HL-60 (cell line): ENCODE results near the gene PPP1R2C.

ENCODE experiments used
- DNase-seq, 2 experiments: peaks; one replicate each; pipeline ENCODE4 v3.0.0-alpha.2; 2010 to 2020; ENCODE audit warnings: low read depth in 1 of 2, low spot score in 1 of 2
- H3K27ac ChIP-seq: fragments of 250-450 bp; sonication (Bioruptor Pico); replicated peaks from 2 replicates; pipeline ENCODE4 v1.5.1; 2020; ENCODE audit warnings: mild to moderate bottlenecking, moderate library complexity
- H3K27me3 ChIP-seq: fragments of 250-450 bp; sonication (Bioruptor Pico); 2 replicates; pipeline ENCODE4 v1.5.1; 2021; ENCODE audit warnings: mild to moderate bottlenecking, moderate library complexity; ENCODE audit not compliant: insufficient read depth, poor library complexity, severe bottlenecking
- H3K4me3 ChIP-seq: replicated peaks from 2 replicates; pipeline ENCODE4 v1.5.1; 2011; ENCODE audit warnings: mild to moderate bottlenecking, control low read depth, low read length; ENCODE audit not compliant: insufficient read depth
- GABPA ChIP-seq: IDR thresholded peaks from 2 replicates; pipeline ENCODE4 v1.6.1; 2012; ENCODE audit warnings: low read depth
- POLR2AphosphoS5 ChIP-seq: IDR thresholded peaks from 2 replicates; pipeline ENCODE4 v1.6.1; 2012; ENCODE audit warnings: low read depth
- SPI1 ChIP-seq: IDR thresholded peaks from 2 replicates; pipeline ENCODE4 v1.6.1; 2012; ENCODE audit warnings: low read depth, mild to moderate bottlenecking, borderline replicate concordance
- TF ChIP-seq, protein P1 (sequence below): IDR thresholded peaks from 2 replicates; pipeline ENCODE4 v1.6.1; 2012; ENCODE audit warnings: low read depth; ENCODE audit not compliant: insufficient replicate concordance
- TF ChIP-seq, protein P2 (sequence below): IDR thresholded peaks from one replicate; pipeline ENCODE4 v1.5.1; 2011; ENCODE audit warnings: low read length, control low read depth, inconsistent platforms; ENCODE audit not compliant: insufficient read depth

Gene PPP1R2C

DNA sequence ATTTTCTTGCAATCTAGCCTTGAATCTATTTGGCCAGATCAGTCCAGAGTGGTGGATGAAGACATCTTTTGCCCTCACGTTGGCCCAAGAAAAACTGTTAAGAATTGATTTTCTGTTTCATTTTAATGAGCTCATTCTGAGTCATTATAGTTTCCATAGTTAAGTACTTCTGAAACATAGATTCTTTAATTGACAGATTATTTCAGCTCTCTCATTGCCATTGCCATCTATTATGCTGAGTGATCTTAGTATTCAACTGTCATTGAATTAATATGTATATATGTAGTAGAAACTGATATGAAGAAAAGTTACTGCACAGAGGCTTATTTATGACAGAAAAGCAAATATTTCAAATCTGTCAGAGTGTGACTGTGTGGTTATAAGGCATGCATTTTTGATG, 45.5 kb upstream of the PPP1R2C start:
- Histone ChIP-seq H3K27me3 (no peaks in the 10 kb centered on the region), H3K27ac (no peak overlapping the region), H3K4me3 (no peak overlapping the region)
- DNase-seq, result no peak
- no peak for TF ChIP-seq POLR2AphosphoS5

DNA sequence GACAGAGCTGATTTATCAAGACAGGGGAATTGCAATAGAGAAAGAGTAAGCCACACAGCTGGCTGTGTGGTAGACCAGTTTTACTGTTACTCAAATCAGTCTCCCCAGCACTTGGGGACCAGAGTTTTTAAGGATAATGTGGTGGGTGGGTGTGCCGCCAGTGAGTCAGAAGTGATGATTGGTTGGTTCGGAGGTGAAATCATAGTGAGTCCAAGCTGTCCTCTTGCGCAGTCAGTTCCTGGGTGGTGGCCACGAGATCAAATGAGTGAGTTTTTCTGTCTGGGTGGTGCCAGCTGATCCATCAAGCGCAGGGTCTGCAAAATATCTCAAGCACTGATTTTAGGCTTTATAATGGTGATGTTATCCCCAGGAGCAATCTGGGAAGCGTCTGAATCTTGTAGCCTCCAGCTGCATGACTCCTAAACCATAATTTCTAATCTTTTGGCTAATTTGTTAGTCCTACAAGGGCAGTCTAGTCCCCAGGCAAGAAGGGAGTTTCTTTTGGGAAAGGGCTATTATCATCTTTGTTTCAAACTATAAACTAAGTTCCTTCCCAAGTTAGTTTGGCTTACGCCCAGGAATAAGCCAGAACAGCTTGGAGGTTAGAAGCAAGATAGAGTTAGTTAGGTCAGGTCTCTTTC, 44.0 kb upstream of the PPP1R2C start:
- TF ChIP-seq, protein P1, sequence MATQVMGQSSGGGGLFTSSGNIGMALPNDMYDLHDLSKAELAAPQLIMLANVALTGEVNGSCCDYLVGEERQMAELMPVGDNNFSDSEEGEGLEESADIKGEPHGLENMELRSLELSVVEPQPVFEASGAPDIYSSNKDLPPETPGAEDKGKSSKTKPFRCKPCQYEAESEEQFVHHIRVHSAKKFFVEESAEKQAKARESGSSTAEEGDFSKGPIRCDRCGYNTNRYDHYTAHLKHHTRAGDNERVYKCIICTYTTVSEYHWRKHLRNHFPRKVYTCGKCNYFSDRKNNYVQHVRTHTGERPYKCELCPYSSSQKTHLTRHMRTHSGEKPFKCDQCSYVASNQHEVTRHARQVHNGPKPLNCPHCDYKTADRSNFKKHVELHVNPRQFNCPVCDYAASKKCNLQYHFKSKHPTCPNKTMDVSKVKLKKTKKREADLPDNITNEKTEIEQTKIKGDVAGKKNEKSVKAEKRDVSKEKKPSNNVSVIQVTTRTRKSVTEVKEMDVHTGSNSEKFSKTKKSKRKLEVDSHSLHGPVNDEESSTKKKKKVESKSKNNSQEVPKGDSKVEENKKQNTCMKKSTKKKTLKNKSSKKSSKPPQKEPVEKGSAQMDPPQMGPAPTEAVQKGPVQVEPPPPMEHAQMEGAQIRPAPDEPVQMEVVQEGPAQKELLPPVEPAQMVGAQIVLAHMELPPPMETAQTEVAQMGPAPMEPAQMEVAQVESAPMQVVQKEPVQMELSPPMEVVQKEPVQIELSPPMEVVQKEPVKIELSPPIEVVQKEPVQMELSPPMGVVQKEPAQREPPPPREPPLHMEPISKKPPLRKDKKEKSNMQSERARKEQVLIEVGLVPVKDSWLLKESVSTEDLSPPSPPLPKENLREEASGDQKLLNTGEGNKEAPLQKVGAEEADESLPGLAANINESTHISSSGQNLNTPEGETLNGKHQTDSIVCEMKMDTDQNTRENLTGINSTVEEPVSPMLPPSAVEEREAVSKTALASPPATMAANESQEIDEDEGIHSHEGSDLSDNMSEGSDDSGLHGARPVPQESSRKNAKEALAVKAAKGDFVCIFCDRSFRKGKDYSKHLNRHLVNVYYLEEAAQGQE, result no peak
- TF ChIP-seq, protein P2, sequence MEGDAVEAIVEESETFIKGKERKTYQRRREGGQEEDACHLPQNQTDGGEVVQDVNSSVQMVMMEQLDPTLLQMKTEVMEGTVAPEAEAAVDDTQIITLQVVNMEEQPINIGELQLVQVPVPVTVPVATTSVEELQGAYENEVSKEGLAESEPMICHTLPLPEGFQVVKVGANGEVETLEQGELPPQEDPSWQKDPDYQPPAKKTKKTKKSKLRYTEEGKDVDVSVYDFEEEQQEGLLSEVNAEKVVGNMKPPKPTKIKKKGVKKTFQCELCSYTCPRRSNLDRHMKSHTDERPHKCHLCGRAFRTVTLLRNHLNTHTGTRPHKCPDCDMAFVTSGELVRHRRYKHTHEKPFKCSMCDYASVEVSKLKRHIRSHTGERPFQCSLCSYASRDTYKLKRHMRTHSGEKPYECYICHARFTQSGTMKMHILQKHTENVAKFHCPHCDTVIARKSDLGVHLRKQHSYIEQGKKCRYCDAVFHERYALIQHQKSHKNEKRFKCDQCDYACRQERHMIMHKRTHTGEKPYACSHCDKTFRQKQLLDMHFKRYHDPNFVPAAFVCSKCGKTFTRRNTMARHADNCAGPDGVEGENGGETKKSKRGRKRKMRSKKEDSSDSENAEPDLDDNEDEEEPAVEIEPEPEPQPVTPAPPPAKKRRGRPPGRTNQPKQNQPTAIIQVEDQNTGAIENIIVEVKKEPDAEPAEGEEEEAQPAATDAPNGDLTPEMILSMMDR, result no peak
- no peak for TF ChIP-seq GABPA
- TF ChIP-seq POLR2AphosphoS5, result no peak
- no peak for TF ChIP-seq SPI1
- no peaks in the 10 kb centered on the region for H3K27me3 ChIP-seq
- DNase-seq, result no peak

DNA sequence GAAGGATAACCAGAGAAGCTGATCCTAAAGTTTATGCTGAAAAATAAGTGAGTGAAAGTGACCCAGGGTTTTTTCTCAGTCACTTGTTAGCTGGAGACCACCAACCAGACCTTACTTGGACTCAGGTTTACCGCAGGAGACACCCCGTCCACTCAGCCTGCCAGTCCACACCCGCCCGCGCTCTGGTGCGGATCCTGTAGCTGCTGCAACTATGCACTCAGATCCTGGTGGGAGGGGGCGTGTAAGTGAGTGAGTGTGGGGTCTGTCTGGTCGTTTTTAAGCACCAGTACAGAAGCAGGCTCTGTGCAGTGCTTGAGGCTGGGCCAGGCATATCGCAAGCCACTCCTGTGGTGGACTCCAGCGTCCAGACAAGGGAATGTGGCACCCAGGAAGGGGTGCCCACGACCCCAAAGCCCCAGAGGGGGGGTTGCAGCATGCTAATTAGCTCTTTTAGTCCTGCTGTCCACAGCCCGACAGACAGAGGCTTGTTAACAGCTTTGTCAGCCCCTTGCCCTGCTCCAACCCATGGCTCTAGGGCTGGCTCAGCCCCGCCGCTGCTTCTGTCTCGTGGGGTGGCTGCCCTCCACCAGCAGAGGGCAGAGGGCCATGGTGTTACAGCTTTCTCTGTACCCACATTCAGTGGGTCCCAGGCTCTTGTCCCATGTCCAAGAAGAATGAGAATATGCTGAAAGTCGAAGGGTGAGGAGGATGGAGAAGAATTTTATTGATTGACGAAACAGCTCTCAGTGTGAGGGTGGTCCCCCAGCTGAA, 40.4 kb upstream of the PPP1R2C start:
- no peak for TF ChIP-seq GABPA
- TF ChIP-seq SPI1, result no peak
- TF ChIP-seq, protein P2, result no peak
- no peak for TF ChIP-seq POLR2AphosphoS5
- TF ChIP-seq, protein P1, result no peak
- Histone ChIP-seq H3K4me3 (no peak overlapping the region), H3K27me3 (no peaks in the 10 kb centered on the region), H3K27ac (no peak overlapping the region)
- no peak for DNase-seq

More for the DNA sequence above, 44.0 kb upstream of the PPP1R2C start:
- Histone ChIP-seq H3K27ac (no peak overlapping the region), H3K4me3 (no peak overlapping the region)

DNA sequence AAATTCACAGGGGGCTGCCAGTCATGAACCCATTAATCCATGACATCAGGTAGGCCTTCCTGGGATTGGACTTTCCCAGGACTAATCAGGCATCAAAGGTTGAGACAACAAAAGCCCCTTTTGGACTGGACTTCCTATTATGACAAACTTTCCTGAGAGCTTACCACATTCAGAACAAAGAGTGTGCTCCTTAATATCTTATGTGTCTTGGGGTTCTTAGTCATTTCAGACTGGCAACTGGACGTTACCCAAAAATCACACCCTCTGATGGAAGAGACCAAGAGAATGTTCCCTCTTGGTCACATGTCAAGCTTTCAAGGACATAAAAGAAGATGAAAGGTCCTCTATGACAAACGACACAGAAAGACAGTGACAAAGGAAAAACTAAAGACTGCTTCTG, 31.6 kb upstream of the PPP1R2C start:
- Histone ChIP-seq H3K27ac (no peak overlapping the region), H3K4me3 (no peak overlapping the region), H3K27me3 (no peaks in the 10 kb centered on the region)
- DNase-seq, result no peak
- TF ChIP-seq POLR2AphosphoS5, result no peak
- TF ChIP-seq, protein P2, result no peak
- TF ChIP-seq, protein P1, result no peak
- no peak for TF ChIP-seq SPI1
- TF ChIP-seq GABPA, result no peak
